ENCODE measurements around the gene MCF2L.

The MCF2L gene

DNA sequence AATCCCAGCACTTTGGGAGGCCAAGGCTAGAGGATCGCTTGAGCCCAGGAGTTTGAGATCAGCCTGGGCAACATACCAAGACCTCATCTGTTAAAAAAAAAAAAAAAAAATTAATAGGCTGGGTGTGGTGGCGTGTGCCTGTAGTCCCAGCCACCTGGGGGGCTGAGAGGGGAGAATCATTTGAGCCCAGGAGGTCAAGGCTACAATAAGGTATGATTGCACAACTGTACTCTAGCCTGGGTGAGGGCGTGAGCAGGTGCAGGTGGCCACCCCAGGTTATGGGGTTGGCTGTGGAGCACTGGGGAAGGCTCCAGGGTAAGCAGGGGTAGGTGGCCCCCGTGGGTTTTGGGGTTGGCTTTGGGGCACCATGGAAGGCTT is 33.9 kb downstream of the MCF2L start:
- H3K36me3 Mint-ChIP-seq (ENCODE audit: low read depth), result peaks cover 6% of the 10 kb centered on the region
- H3K27ac Mint-ChIP-seq, result no peak overlapping the region
- H3K4me3 Mint-ChIP-seq, result no peak overlapping the region
- no peaks in the 10 kb centered on the region for H3K27me3 Mint-ChIP-seq
- peaks cover 7% of the 10 kb centered on the region for H3K9me3 Mint-ChIP-seq
- H3K4me1 Mint-ChIP-seq (ENCODE audit: low read depth), result peaks cover 20% of the 10 kb centered on the region

DNA sequence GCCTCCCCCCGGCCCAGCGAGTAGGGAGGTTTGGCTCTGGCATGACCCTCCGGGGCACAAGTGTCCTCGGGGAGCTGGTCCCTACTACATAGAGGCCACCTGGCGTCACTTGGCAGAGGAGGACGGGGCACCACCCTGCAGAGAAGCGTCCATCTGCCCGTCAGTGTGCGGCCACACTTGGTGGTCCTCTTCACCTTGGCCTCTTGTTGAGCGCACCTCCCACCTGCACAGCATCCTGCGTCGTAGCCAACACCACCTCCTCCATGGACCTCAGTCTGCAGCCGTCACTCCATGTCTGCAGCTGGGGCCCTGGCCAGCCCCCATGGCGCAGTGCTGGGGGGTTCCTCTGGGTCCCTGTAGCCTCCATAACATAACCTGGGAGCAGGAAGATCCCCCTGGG is 35.1 kb downstream of the MCF2L start:
- Mint-ChIP-seq H3K27ac (no peak overlapping the region), H3K9me3 (peaks cover 7% of the 10 kb centered on the region), H3K27me3 (no peaks in the 10 kb centered on the region), H3K4me1 (ENCODE audit: low read depth) (peaks cover 20% of the 10 kb centered on the region), H3K36me3 (ENCODE audit: low read depth) (peaks cover 6% of the 10 kb centered on the region), H3K4me3 (no peak overlapping the region)

DNA sequence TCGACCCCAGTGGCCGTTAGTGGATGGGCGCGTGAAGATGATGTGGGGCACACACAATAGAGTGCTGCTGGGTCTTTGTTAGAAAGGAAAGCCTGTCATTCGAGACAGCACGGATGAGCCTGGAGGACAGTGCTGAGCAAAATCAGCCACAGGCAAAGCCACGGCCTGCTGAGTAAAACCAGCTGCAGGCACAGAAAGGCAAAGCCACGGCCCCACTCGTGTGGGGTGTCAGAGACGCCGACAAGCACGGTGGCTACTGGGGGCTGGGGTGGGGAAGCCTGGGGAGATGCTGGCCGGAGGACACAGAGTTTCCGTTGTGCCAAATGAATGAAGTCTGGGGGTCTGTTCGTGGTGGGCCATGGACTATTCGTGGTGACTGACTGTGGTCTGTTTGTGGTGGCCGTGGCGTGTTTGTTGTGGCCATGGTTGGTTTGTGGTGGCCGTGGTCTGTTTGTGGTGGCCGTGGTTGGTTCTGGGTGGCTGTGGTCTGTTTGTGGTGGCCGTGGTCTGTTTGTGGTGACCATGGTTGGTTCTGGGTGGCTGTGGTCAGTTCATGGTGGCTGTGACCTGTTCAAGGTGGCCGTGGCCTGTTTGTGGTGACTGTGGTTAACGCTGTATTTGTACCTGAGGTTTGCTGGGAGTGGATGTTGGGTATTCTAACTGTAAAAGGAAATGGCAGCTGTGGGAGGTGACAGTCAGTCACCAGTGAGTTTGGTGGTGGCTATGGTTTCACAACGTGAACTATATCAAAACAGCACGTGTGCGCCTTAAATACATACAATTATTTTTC is 36.3 kb downstream of the MCF2L start:
- H3K27me3 Mint-ChIP-seq, result no peaks in the 10 kb centered on the region
- peaks cover 20% of the 10 kb centered on the region for H3K4me1 Mint-ChIP-seq (ENCODE audit: low read depth)

DNA sequence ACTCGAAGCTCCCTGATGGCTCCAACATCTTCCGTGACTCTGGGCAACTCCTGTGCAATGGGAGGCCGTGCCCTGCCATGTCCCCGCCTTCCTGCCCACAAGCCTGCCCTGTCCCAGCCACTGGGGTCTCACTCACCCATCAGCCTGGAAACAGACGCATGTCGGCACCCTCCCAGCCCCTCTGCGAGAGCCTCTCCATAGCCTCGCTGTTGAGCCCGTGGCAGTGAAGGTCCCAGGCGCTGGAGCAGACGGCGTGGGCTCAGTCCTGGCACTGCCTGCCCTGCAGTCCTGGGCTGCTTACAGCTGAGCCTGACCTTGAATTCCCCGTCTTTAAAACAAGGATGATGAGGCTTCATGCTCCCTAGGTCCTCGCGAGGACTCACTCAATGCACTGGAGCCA is 37.0 kb downstream of the MCF2L start:
- H3K4me3 Mint-ChIP-seq, result no peak overlapping the region
- H3K36me3 Mint-ChIP-seq (ENCODE audit: low read depth), result peaks cover 6% of the 10 kb centered on the region
- peaks cover 7% of the 10 kb centered on the region for H3K9me3 Mint-ChIP-seq
- peaks cover 19% of the 10 kb centered on the region for H3K4me1 Mint-ChIP-seq (ENCODE audit: low read depth)
- H3K27ac Mint-ChIP-seq, result no peak overlapping the region
- H3K27me3 Mint-ChIP-seq, result no peaks in the 10 kb centered on the region

More for the DNA sequence above, 36.3 kb downstream of the MCF2L start:
- H3K4me3 Mint-ChIP-seq, result peak overlapping the region; percentile 49
- peak overlapping the region; percentile 89 for H3K27ac Mint-ChIP-seq
- peaks cover 6% of the 10 kb centered on the region for H3K36me3 Mint-ChIP-seq (ENCODE audit: low read depth)
- H3K9me3 Mint-ChIP-seq, result peaks cover 7% of the 10 kb centered on the region

DNA sequence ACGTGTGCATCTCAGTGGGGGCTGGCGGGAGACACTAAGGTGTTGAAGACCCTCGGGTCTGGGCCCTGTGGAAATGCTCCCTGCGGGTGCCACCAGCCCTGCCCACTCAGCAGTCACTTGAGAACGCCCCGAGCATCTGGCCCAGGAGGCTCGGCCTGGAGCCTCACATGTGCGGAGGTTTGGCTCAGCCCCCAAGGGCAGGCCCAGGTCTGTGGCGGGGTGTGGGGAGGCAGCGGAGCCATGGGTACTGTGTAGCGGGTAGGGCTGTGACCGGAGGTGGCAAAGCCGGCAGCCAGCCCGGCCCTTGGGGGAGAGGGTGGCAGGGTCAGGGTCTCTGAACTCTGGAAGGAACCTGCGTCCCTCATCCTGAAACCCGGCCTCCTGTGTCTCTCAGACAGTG is 37.6 kb downstream of the MCF2L start:
- no peak overlapping the region for H3K27ac Mint-ChIP-seq
- H3K27me3 Mint-ChIP-seq, result no peaks in the 10 kb centered on the region
- peaks cover 7% of the 10 kb centered on the region for H3K9me3 Mint-ChIP-seq
- H3K4me3 Mint-ChIP-seq, result no peak overlapping the region
- peaks cover 6% of the 10 kb centered on the region for H3K36me3 Mint-ChIP-seq (ENCODE audit: low read depth)
- H3K4me1 Mint-ChIP-seq (ENCODE audit: low read depth), result peaks cover 14% of the 10 kb centered on the region

DNA sequence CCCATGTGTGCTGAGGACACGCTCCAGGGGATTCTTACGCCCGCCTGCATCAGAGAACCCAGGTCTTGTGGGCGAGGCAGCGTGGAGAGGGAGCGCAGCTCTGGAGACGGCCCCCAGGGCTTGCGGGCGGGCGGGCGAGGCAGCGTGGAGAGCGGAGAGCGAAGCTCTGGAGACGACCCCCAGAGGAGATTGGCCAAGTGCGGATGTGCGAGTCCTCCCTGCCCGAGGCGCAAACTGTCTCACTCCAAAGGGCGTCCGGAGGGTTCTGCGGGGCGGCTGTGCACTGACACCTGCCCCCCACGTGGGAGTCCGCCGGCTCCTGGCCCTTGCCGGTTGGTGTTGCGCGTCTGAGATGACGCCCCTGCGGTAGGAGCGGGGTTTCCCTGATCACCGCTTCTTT is 39.8 kb downstream of the MCF2L start:
- Mint-ChIP-seq H3K4me1 (ENCODE audit: low read depth) (peaks cover 14% of the 10 kb centered on the region), H3K4me3 (no peak overlapping the region), H3K9me3 (peaks cover 7% of the 10 kb centered on the region), H3K27ac (no peak overlapping the region), H3K27me3 (no peaks in the 10 kb centered on the region), H3K36me3 (ENCODE audit: low read depth) (peaks cover 6% of the 10 kb centered on the region)

DNA sequence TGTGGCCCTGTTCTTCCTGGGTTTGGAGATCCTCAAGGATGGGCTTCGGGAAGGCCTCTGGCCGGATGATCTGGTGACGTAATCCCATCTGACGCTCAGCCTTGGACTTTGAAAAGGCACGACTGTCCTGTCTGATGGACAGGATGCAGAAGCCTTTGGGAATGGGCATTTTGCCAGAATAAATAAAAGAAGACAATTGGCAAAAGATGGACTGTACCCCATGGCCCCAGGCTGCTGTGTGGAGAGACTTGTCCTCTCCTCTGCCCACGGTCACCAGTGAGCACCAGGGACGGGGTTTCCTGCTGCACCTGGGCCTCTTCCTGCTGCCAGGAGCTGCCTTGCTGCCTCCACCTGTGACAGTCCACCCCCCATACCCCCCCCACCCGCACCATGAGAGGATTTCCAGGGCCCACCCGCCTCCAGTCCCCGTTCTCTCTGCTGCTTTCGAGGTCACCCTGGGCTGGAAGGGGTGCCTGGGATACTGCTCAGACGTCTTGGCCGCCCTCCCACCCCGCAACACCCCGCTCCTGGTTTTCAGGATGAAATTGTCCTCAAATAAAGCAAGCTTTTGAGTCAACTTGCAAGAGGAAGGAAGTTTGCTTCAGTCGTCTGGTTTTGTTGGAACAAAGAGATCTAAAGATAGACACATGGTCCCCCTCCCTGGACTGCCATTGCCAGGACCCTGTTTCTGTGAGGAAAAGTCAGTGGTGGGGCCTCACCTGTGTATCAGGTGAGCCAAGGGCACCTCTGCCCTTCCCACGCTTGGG is 40.9 kb downstream of the MCF2L start:
- Mint-ChIP-seq H3K36me3 (ENCODE audit: low read depth) (peaks cover 6% of the 10 kb centered on the region), H3K27ac (no peak overlapping the region), H3K9me3 (peaks cover 4% of the 10 kb centered on the region), H3K27me3 (no peaks in the 10 kb centered on the region), H3K4me1 (ENCODE audit: low read depth) (peaks cover 12% of the 10 kb centered on the region), H3K4me3 (no peak overlapping the region)

DNA sequence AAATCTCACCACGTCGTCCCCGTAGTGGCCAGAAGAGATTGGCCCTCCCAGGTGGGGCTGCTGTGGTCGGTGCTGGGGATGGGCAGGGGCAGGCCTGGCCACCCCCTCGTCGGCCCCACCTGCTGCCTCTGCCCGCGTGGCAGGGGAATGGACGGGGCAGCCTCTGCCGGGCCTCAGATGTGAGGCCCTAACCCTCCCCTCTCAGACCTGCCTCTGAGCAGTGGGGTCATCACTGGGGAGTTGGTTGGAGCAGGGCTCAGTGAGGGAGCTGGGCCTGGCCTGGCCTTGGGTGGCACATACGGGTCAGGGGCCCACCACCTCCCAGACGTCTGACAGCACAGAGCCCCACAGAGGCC is 41.5 kb downstream of the MCF2L start:
- Mint-ChIP-seq H3K36me3 (ENCODE audit: low read depth) (peaks cover 2% of the 10 kb centered on the region), H3K27ac (no peak overlapping the region)

DNA sequence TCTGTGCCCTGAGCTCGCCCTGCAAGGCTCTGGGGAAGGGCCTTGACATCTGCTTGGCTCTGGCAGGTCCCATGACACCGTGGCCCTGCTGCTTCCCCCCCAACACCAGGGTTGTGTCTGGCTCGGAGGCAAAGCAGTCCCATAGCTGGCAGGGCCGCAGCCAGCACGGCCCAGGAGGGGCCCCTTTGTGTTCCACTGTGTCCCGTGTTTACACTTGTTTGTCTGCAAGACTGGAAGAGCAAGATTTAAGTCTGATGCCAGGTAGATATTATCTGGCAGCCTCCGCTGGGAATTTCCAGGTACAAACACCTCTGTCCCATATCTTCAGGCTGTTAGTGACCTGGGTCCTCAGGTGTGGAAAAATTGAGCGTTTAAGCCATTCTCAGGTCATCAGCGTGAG is 44.3 kb downstream of the MCF2L start:
- Mint-ChIP-seq H3K27me3 (no peaks in the 10 kb centered on the region), H3K36me3 (ENCODE audit: low read depth) (no peaks in the 10 kb centered on the region), H3K9me3 (no peaks in the 10 kb centered on the region), H3K4me1 (ENCODE audit: low read depth) (no peaks in the 10 kb centered on the region), H3K27ac (no peak overlapping the region), H3K4me3 (no peak overlapping the region)

More for the DNA sequence above, 41.5 kb downstream of the MCF2L start:
- H3K9me3 Mint-ChIP-seq, result peaks cover 1% of the 10 kb centered on the region
- no peak overlapping the region for H3K4me3 Mint-ChIP-seq
- peaks cover 6% of the 10 kb centered on the region for H3K4me1 Mint-ChIP-seq (ENCODE audit: low read depth)
- no peaks in the 10 kb centered on the region for H3K27me3 Mint-ChIP-seq

DNA sequence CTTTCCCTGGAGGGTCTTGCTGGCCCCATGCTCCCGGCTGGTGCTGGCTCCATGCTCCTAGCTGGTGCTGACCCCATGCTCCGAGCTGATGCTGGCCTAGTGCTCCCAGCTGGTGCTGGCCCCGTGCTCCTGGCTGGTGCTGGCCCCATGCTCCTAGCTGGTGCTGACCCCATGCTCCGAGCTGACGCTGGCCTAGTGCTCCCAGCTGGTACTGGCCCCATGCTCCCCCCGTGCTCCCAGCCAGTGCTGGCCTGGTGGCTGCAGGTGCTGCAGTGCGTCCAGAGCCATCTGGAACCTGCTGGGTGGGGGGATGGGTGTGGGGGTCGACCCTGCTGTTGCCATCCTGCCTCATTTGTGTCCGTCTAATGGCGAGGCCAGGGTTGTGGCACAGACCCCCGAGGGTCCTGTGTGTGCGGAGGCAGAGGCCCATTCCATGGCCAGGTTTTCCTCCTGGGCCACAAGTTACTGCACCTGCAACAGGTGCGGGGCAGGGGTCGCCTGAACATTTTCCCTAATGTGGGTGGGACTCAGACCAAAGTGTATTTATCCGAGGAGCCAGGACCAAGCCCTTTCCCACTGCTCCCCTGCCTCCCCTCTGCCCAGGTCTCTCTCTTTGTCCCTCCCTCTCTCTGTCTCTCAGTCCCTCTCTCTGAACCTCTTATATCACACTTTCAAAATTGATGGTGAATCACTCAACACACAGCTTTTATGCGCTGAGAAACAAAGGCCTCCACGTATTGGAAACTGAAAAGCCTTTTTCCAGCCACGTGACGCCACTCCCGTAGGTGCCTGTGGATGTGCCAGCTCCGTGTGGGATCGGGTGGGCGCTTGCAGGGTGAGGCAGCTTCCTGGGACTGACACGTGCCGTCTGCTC is 45.1 kb downstream of the MCF2L start:
- Mint-ChIP-seq H3K4me3 (no peak overlapping the region), H3K27ac (no peak overlapping the region), H3K36me3 (ENCODE audit: low read depth) (no peaks in the 10 kb centered on the region), H3K4me1 (ENCODE audit: low read depth) (no peaks in the 10 kb centered on the region), H3K27me3 (no peaks in the 10 kb centered on the region), H3K9me3 (no peaks in the 10 kb centered on the region)

DNA sequence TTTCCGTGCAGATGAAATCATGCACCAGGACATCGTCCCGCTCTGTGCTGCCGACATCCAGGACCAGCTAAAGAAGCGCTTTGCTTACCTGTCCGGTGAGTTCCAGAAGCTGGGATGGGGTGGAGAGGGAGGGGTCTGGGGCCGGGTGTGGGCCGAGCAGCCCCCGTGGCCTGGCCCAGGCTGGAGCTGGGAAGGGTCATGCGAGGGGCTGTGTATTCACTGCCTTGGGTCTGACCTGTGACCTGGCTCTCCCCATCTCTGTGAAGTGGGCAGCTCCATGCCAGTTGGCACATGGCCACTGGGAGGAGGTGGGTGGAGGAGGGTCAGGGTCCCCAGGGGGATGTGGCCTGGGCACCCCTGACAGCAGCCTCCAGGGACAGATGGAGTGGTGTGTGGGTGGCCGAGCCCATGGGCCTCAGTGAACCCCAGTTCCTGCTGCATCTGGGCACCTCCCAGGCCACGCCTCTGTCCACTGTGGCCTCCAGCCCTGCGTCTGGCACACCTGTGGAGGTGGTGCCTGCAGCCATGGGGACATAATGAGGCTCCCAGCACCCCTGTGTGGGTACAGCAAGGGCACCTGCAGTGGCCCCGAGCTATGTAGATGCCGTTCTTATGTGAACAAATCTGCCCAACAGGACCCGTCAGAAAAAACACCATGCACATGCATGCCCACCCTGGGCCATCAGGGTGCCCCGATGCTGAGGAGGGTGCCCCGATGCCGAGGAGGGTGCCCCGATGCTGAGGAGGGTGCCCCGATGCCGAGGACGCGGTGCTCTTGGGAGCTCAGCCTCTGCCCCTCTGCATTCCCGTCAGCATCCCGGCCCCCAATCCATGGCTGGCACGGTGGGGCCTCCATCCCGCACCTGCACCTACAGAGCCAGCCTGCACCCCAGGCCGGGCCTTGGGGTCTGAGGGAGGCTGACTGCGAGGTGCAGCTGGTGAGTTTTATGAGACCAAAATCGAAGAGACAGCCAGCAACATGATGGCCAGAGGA is 46.0 kb downstream of the MCF2L start:
- Mint-ChIP-seq H3K9me3 (no peaks in the 10 kb centered on the region), H3K4me3 (no peak overlapping the region), H3K27me3 (no peaks in the 10 kb centered on the region), H3K27ac (no peak overlapping the region), H3K4me1 (ENCODE audit: low read depth) (no peaks in the 10 kb centered on the region), H3K36me3 (ENCODE audit: low read depth) (no peaks in the 10 kb centered on the region)

DNA sequence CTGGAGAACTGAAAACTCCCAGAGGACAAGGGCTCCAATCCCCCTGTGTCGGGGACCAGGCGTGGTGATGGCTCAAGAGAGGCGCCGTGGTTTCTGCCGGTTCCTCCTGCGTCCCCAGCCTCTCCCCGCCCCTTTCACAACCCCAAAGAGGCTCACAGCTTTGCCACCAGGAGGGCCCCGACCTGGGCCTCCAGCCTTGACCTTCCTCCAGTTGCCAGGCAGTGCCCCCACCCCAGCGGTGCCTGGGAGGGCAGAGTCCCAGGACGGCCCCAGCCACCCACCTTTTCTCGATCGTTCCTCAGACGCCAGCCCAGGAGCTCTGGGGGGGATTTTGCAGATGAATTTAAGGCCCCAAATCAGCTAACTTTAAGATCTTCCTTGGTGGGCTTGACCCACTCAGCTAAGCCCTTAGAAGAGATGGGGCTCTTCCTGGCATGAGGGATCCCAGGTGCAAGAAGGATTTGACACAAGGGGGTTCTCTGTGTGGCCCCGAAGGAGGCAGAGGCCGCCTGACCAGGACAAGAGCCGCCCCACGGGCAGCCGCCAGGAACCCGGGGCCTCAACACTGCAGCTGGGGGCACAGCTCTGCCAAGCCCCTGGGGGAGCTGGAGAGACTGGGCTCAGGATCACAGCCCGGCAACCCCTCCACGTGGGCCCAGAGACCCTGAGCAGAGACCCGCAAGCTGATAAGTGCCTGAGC is 47.0 kb downstream of the MCF2L start:
- no peaks in the 10 kb centered on the region for H3K4me1 Mint-ChIP-seq (ENCODE audit: low read depth)
- no peaks in the 10 kb centered on the region for H3K9me3 Mint-ChIP-seq
- no peak overlapping the region for H3K4me3 Mint-ChIP-seq
- no peaks in the 10 kb centered on the region for H3K36me3 Mint-ChIP-seq (ENCODE audit: low read depth)
- H3K27me3 Mint-ChIP-seq, result no peaks in the 10 kb centered on the region
- H3K27ac Mint-ChIP-seq, result no peak overlapping the region

DNA sequence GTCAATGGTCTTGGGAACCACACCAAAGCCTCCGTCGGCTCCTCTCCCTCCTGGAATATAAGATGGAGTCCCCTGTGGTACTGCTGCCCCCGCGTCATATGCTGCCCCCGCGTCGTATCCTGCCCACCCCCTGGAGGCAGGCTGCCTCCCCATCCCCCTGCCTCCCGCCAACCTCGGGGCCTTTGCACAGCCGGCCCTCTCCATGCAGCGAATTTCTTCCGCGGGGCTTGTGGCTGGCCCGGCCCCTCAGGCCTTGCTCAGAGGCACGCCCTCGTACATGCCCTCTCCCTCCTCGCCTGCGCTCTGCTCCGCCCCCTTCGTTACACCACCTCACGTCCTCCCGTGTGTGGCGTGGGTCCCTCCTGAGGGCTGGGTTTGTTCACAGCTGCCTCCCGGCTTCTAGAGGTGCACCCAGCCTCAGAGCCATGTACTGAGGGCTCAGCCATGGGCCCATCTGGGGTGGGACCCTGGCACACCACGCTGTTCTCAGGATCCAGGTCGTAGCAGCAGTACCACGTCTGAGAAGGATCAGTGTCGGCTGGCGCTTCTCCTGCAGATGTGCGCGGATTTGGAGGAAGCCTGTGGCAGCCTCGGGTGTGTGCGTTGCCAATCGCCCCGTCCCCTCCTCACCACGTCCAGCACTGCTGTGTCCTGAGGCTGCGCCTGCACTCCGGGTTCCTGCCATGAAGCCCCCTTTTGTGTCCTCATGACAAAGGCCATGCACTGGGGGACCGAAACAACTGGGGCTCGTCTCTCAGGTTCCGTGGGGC is 47.7 kb downstream of the MCF2L start:
- Mint-ChIP-seq H3K4me3 (no peak overlapping the region), H3K4me1 (ENCODE audit: low read depth) (no peaks in the 10 kb centered on the region)

More for the DNA sequence above, 47.7 kb downstream of the MCF2L start:
- no peak overlapping the region for H3K27ac Mint-ChIP-seq
- H3K36me3 Mint-ChIP-seq (ENCODE audit: low read depth), result no peaks in the 10 kb centered on the region
- H3K9me3 Mint-ChIP-seq, result no peaks in the 10 kb centered on the region
- no peaks in the 10 kb centered on the region for H3K27me3 Mint-ChIP-seq

Measured in stimulated activated naive CD8-positive, alpha-beta T cell treated with anti-CD3 and anti-CD28 coated beads, Interleukin-15, Interleukin-2, amounts not matched to agents 100 ng/mL and 50 ng/mL, for 24 hours (primary cell).